Measurements from ENCODE around the gene PSMA3.

DNA sequence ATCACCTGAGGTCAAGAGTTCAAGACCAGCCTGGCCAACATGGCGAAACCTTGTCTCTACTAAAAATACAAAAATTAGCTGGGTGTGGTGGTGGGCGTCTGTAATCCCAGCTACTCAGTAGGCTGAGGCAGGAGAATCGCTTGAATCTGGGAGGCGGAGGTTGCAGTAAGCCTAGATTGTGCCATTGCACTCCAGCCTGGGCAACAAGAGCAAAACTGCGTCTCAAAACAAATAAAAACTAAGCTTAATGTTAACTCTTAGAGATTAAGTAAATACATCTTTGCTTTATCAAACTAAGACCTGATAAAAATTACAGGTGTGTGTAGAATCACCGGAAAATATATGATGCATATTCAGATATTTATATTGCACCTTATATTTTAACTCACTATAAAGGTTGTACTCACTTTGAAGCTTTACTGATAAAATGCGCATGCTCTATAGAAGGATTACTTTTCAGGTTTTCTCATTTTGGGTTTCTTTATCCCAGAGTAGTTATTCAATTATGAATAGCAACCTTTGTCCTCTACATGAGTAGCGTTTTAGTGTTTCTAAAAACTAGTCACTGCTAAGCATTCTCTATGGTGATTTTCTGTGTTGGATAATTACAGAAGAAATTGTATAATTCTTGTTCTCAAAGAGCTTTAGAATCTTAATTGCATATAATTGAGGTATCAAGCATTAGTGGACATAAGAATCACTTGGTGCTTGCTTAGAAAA is 63.1 kb downstream of the PSMA3 start:
- TF ChIP-seq, protein P1, sequence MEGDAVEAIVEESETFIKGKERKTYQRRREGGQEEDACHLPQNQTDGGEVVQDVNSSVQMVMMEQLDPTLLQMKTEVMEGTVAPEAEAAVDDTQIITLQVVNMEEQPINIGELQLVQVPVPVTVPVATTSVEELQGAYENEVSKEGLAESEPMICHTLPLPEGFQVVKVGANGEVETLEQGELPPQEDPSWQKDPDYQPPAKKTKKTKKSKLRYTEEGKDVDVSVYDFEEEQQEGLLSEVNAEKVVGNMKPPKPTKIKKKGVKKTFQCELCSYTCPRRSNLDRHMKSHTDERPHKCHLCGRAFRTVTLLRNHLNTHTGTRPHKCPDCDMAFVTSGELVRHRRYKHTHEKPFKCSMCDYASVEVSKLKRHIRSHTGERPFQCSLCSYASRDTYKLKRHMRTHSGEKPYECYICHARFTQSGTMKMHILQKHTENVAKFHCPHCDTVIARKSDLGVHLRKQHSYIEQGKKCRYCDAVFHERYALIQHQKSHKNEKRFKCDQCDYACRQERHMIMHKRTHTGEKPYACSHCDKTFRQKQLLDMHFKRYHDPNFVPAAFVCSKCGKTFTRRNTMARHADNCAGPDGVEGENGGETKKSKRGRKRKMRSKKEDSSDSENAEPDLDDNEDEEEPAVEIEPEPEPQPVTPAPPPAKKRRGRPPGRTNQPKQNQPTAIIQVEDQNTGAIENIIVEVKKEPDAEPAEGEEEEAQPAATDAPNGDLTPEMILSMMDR (tag by site-specific recombination; IDR thresholded peaks at IDR 0.05): no peak
- TF ChIP-seq, protein P2, sequence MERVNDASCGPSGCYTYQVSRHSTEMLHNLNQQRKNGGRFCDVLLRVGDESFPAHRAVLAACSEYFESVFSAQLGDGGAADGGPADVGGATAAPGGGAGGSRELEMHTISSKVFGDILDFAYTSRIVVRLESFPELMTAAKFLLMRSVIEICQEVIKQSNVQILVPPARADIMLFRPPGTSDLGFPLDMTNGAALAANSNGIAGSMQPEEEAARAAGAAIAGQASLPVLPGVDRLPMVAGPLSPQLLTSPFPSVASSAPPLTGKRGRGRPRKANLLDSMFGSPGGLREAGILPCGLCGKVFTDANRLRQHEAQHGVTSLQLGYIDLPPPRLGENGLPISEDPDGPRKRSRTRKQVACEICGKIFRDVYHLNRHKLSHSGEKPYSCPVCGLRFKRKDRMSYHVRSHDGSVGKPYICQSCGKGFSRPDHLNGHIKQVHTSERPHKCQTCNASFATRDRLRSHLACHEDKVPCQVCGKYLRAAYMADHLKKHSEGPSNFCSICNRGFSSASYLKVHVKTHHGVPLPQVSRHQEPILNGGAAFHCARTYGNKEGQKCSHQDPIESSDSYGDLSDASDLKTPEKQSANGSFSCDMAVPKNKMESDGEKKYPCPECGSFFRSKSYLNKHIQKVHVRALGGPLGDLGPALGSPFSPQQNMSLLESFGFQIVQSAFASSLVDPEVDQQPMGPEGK (tag by site-specific recombination; IDR thresholded peaks at IDR 0.05): no peak
- TF ChIP-seq, protein P3, sequence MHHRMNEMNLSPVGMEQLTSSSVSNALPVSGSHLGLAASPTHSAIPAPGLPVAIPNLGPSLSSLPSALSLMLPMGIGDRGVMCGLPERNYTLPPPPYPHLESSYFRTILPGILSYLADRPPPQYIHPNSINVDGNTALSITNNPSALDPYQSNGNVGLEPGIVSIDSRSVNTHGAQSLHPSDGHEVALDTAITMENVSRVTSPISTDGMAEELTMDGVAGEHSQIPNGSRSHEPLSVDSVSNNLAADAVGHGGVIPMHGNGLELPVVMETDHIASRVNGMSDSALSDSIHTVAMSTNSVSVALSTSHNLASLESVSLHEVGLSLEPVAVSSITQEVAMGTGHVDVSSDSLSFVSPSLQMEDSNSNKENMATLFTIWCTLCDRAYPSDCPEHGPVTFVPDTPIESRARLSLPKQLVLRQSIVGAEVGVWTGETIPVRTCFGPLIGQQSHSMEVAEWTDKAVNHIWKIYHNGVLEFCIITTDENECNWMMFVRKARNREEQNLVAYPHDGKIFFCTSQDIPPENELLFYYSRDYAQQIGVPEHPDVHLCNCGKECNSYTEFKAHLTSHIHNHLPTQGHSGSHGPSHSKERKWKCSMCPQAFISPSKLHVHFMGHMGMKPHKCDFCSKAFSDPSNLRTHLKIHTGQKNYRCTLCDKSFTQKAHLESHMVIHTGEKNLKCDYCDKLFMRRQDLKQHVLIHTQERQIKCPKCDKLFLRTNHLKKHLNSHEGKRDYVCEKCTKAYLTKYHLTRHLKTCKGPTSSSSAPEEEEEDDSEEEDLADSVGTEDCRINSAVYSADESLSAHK (tag by site-specific recombination; IDR thresholded peaks at IDR 0.05): no peak

All from HEK293 (cell line).